ENCODE results near the gene THEMIS. TPM values are rescaled to one million over a fixed set of nuclear protein-coding genes. Genes with fewer than 3 reads are reported as not detected.
A peak's percentile ranks its signal among the peaks of the same experiment; 100 is the strongest.

Gene THEMIS
- total and polyA plus RNA-seq, 2 experiments from 2014 or later = 0.05 to 0.11 TPM

DNA sequence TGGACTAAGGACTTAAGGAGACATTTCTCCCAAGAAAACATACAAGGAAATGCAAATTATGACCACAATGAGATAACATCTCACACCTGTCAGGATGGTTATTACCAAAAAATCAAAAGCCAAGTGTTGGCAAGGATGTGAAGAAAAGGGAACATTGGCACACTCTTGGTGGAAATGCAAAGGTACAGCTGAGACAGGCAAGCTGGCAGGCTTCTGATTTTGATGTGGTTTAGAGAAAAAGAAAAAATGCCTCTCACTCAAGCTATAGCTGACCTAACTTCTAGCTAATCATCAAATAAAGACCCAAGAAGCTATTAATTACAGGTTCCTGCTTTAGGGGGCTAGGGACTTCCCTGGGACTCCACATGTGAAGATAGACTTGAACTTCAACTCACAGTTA lies 139.8 kb downstream of the THEMIS start:
- H3K4me3 ChIP-seq = no peak overlapping the region
- no peaks in the 10 kb centered on the region for H3K36me3 ChIP-seq (ENCODE audit: low read depth)
- no peaks in the 10 kb centered on the region for H3K9me3 ChIP-seq (ENCODE audit: low read depth)
- no peaks in the 10 kb centered on the region for H3F3A ChIP-seq (ENCODE audit: insufficient read depth)
- no peaks in the 10 kb centered on the region for H4K20me1 ChIP-seq (ENCODE audit: insufficient read depth)
- in situ Hi-C loops (cut with MboI) = no loop called here
- no peak overlapping the region for H2AFZ ChIP-seq
- H3K79me2 ChIP-seq (ENCODE audit: insufficient read depth) = no peaks in the 10 kb centered on the region
- no peak for DNase-seq
- H3K9me2 ChIP-seq (ENCODE audit: insufficient read depth) = no peaks in the 10 kb centered on the region
- TF ChIP-seq EZH2 (IDR thresholded peaks at IDR 0.05; ENCODE audit: insufficient read depth, poor library complexity, severe bottlenecking) (no peak), EZH2phosphoT487 (IDR thresholded peaks at IDR 0.05; ENCODE audit: insufficient read depth, low read depth) (no peak)
- H3K4me1 ChIP-seq (ENCODE audit: insufficient read depth) = no peaks in the 10 kb centered on the region
- no peak overlapping the region for H3K9ac ChIP-seq
- H3K27ac ChIP-seq = no peak overlapping the region
- H3K4me2 ChIP-seq (ENCODE audit: unreplicated experiment) = no peak overlapping the region
- H3K27me3 ChIP-seq (replicated peaks; ENCODE audit: insufficient read depth) = no peaks in the 10 kb centered on the region

DNA sequence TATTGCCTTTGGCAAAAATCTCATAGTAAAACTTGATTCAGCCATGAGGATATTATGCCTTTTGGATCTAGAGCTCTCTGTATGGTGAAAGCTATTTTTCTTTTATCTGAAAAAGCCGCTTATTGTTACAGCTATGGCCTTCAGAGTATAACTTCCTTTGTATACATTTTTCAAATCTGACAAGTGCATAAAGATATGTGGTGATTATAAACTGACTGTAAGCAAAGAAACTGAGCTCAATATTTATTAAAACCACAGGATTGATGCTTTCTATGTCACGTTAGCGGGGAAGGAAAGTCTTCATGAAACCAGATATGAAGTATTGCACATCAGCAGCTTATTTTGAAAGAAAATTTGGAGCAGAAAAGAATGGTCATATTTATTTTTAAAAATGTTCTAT lies 151.8 kb downstream of the THEMIS start:
- no peak overlapping the region for H3K9ac ChIP-seq
- in situ Hi-C loops (cut with MboI) = loop anchor here (25.0 kb wide), 2 partner anchors 763 to 988 kb away; partner anchors contain the start of gene PTPRK

DNA sequence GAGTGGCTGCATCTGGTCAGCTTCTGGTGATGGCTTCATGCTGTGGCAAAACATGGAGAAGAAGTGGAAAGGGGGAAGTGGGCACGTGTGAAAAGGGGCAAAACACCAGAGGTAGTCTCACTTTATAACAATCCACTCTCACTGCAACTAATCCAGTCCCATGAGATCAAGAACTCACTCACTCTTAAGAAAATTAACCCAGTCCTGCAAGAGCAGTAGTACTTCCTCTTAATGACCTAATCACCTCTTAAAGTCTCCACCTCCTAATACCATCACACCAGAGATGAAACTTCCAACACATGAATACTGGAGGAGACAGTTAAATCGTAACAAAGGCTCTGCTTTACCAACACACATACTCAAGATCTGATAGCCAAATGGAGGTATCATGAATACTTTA lies 152.6 kb downstream of the THEMIS start:
- WGBS, 2 experiments (ENCODE audit: low coverage in 1 of 2, low lambda C conversion rate in 2 of 2, missing lambda C conversion rate in 2 of 2) = 40 to 49% methylated on average over 2 of the region's 2 CpGs
- DNase-seq = no peak
- in situ Hi-C loops (cut with MboI) = loop anchor here (25.0 kb wide), 2 partner anchors 764 to 989 kb away; partner anchors contain the start of gene PTPRK
- H3K27ac ChIP-seq = no peak overlapping the region
- no peaks in the 10 kb centered on the region for H3K36me3 ChIP-seq (ENCODE audit: low read depth)
- H3K4me2 ChIP-seq (ENCODE audit: unreplicated experiment) = no peak overlapping the region
- H3K9me2 ChIP-seq (ENCODE audit: insufficient read depth) = 0 out of 2 replicates have a peak, but pooled peaks cover under 1% of the 10 kb centered on the region
- no peak for TF ChIP-seq EZH2 (IDR thresholded peaks at IDR 0.05; ENCODE audit: insufficient read depth, poor library complexity, severe bottlenecking)
- no peak for TF ChIP-seq EZH2phosphoT487 (IDR thresholded peaks at IDR 0.05; ENCODE audit: insufficient read depth, low read depth)
- no peaks in the 10 kb centered on the region for H4K20me1 ChIP-seq (ENCODE audit: insufficient read depth)
- H3K9me3 ChIP-seq (ENCODE audit: low read depth) = no peaks in the 10 kb centered on the region
- H3K27me3 ChIP-seq (replicated peaks; ENCODE audit: insufficient read depth) = no peaks in the 10 kb centered on the region
- H3K79me2 ChIP-seq (ENCODE audit: insufficient read depth) = no peaks in the 10 kb centered on the region
- no peaks in the 10 kb centered on the region for H3K4me1 ChIP-seq (ENCODE audit: insufficient read depth)
- H3K9ac ChIP-seq = no peak overlapping the region
- H3F3A ChIP-seq (ENCODE audit: insufficient read depth) = no peaks in the 10 kb centered on the region
- H2AFZ ChIP-seq = peak overlapping the region; percentile 12; the same call in 1 of the 2 replicates
- no peak overlapping the region for H3K4me3 ChIP-seq

More for the DNA sequence above, 151.8 kb downstream of the THEMIS start:
- no peak overlapping the region for H3K4me2 ChIP-seq (ENCODE audit: unreplicated experiment)
- H3K4me1 ChIP-seq (ENCODE audit: insufficient read depth) = no peaks in the 10 kb centered on the region
- no peaks in the 10 kb centered on the region for H3K9me3 ChIP-seq (ENCODE audit: low read depth)
- no peak for DNase-seq
- H3K27ac ChIP-seq = no peak overlapping the region
- no peak for TF ChIP-seq EZH2 (IDR thresholded peaks at IDR 0.05; ENCODE audit: insufficient read depth, poor library complexity, severe bottlenecking)
- no peak for TF ChIP-seq EZH2phosphoT487 (IDR thresholded peaks at IDR 0.05; ENCODE audit: insufficient read depth, low read depth)
- H4K20me1 ChIP-seq (ENCODE audit: insufficient read depth) = no peaks in the 10 kb centered on the region
- no peaks in the 10 kb centered on the region for H3F3A ChIP-seq (ENCODE audit: insufficient read depth)
- no peaks in the 10 kb centered on the region for H3K79me2 ChIP-seq (ENCODE audit: insufficient read depth)
- no peak overlapping the region for H3K4me3 ChIP-seq
- no peak overlapping the region for H2AFZ ChIP-seq
- no peaks in the 10 kb centered on the region for H3K36me3 ChIP-seq (ENCODE audit: low read depth)
- no peaks in the 10 kb centered on the region for H3K9me2 ChIP-seq (ENCODE audit: insufficient read depth)
- 77 to 78% methylated on average over 3 of the region's 3 CpGs for WGBS, 2 experiments (ENCODE audit: low coverage in 1 of 2, low lambda C conversion rate in 2 of 2, missing lambda C conversion rate in 2 of 2)
- H3K27me3 ChIP-seq (replicated peaks; ENCODE audit: insufficient read depth) = no peaks in the 10 kb centered on the region

DNA sequence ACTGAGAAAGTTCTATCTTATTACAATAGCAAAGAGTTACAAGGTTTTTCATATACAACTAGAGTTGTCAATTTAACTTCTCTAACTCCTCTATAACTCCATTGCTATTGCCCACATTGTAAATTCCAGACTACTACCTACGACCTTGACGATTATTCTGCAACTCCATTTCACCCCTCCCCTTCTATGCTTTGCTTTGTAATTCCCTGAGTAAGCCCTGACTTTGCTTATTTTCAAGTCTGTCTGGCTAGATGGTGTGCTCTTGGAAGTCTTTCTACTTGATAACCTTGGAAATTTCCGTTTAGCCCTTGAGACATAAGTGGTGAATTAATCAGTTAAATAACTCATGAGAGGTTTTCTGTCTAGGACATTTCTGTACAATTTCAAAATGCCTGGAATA lies 162.4 kb downstream of the THEMIS start:
- no peak for DNase-seq
- WGBS, 2 experiments (ENCODE audit: low coverage in 1 of 2, low lambda C conversion rate in 2 of 2, missing lambda C conversion rate in 2 of 2) = 68 to 71% methylated on average over 3 of the region's 3 CpGs
- no peaks in the 10 kb centered on the region for H4K20me1 ChIP-seq (ENCODE audit: insufficient read depth)
- TF ChIP-seq EZH2 (IDR thresholded peaks at IDR 0.05; ENCODE audit: insufficient read depth, poor library complexity, severe bottlenecking) (no peak), EZH2phosphoT487 (IDR thresholded peaks at IDR 0.05; ENCODE audit: insufficient read depth, low read depth) (no peak)
- H3K27me3 ChIP-seq (replicated peaks; ENCODE audit: insufficient read depth) = no peaks in the 10 kb centered on the region
- no peaks in the 10 kb centered on the region for H3F3A ChIP-seq (ENCODE audit: insufficient read depth)
- H3K9me2 ChIP-seq (ENCODE audit: insufficient read depth) = 0 out of 2 replicates have a peak, but pooled peaks cover 3% of the 10 kb centered on the region
- in situ Hi-C loops (cut with MboI) = loop anchor here (5.0 to 25.0 kb wide), 3 partner anchors 589 to 999 kb away; partner anchors contain the start of gene PTPRK
- H3K36me3 ChIP-seq (ENCODE audit: low read depth) = no peaks in the 10 kb centered on the region
- H3K4me1 ChIP-seq (ENCODE audit: insufficient read depth) = peaks cover 4% of the 10 kb centered on the region; the same call in 1 of the 2 replicates
- H3K4me3 ChIP-seq = no peak overlapping the region
- 0 out of 2 replicates have a peak overlapping the region, but pooled peaks have one; percentile 22 for H2AFZ ChIP-seq
- H3K9me3 ChIP-seq (ENCODE audit: low read depth) = no peaks in the 10 kb centered on the region
- H3K79me2 ChIP-seq (ENCODE audit: insufficient read depth) = no peaks in the 10 kb centered on the region
- H3K27ac ChIP-seq = no peak overlapping the region
- H3K4me2 ChIP-seq (ENCODE audit: unreplicated experiment) = no peak overlapping the region
- no peak overlapping the region for H3K9ac ChIP-seq

Measured in GM23248 (cell line).